Hematopoietic multipotent progenitor cell treated with erythropoietin and hydrocortisone succinate and interleukin-3 and kit ligand, for 6 days (in vitro differentiated cells): ENCODE measurements around the gene MZF1.

ENCODE experiments used
- DNase-seq: peaks from one replicate; pipeline ENCODE4 v3.0.0-alpha.2; 2015

MZF1 gene

DNA sequence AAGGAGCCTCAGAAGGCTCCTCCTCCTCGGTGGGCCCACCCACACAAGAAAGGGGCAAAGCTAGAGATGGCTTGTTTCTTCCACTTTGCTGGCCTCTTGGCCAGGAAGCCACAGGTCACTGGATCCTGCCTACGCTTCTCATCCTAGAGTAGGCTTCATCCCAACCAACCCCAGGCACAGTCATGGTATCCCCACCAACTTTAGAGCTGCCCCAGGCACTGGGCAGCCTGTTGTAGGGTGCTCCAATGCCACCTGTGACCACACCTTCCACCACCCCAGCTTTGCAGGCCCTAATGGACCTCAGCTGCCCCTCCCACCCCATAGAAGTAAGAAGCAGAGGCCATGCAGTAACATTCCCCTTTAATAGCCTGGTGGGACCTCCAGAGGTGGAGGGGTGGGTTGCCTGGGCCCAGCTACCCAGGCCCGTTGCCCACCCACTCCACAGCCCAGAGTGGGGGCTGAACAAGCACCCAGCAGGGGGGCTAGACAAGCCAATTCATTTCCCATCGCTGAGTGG lies 17.7 kb downstream of the MZF1 start:
- DNase-seq = no peak

DNA sequence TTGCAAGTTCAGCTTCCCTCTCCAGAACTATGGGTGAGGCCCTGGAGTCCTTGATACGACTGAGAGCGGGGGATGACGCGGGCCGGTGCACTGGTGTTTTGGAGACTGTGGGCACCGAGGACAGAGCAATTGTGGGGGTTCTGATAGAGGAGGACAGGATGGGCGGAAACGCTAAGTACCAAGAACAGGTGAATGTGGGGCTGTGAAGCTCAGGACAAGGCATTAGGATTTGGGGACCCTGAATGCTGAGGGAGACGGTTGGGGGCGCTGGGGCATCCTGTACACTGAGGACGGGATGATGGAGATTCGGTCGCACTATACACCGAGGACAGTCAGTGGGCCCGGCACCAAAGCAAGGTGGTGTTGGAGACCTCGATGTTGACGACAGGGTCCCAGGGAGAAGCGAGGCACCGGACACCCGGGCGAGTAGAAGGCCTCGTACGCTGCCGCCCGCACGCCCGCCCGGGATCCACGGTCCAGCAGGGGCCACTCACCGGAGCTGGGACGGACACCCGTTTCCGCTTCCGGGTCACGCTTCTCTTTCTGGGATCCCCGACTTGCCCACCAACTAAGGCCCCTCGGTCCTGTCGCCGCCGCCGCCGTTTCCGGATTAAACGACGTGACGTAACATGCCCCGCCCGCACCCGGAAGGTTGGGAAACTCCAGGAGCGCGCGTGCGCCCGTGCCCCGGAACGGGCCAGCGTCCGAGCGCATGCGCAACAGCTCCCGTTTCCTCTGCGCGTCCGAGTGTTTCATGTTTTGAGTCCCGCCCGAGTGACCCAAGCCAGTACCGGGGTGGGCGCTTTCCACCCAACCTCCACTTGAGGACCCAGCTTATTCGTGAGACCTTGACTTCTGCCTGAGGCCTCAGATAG lies 18.4 kb downstream of the MZF1 start, which contains the start of gene CHMP2A:
CHMP2A (minus strand) TSS at position 612 of the 875 bp plus-strand sequence. CDS start 893 bp downstream, outside the sequence.
- peak; percentile 98 for DNase-seq

DNA sequence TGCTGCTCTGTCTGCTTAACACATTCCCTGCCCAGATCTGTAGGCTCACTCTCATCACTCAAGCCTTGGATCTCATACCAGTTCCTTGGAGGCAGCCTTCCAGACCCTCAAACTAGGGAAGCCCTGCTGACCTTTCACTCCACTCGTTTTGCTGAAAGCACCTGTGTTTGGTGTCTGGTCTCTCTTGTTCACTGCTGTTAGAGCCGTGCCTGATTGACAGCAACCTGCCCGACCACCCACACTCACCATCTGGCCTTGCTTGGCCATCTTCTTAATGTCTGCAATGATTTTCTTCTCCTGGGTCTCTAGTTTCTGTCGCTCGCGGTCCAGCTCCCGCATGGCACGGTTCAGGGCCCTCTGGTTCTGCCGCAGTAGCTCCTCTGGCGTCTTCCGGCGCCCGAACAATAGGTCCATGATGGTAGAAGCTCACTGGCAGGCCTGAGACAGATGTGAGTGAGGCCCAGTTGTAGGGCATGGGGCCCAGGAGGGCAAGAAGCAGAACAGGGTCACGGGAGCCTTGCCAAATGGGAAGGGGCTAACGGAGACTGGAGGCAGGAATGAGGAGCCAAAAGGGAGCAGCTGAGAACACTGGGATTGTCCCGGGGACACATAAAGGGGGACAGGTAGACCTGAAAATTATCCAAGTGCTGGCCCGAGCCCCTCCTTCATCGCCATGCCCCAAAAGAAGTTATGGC lies 19.2 kb downstream of the MZF1 start:
- DNase-seq = no peak

DNA sequence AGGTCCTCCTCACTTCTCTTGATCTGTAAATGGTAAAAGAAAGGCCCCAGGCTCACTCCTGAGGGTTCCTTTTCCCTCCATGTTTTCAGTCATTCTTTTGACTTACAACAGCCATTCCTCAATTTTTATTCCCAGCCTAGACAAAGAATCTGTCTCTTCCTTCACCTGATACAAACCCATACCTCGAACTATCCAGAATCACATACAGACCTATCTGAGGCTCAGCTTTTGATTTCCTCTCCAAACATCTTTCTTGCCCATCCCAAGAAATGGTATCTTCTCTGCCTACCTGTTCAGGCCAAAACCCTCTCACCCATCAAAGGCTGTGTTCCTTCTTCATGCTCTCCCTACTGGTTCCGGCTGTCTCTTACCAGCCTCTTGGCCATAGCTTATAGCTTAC lies 20.5 kb downstream of the MZF1 start:
- no peak for DNase-seq

DNA sequence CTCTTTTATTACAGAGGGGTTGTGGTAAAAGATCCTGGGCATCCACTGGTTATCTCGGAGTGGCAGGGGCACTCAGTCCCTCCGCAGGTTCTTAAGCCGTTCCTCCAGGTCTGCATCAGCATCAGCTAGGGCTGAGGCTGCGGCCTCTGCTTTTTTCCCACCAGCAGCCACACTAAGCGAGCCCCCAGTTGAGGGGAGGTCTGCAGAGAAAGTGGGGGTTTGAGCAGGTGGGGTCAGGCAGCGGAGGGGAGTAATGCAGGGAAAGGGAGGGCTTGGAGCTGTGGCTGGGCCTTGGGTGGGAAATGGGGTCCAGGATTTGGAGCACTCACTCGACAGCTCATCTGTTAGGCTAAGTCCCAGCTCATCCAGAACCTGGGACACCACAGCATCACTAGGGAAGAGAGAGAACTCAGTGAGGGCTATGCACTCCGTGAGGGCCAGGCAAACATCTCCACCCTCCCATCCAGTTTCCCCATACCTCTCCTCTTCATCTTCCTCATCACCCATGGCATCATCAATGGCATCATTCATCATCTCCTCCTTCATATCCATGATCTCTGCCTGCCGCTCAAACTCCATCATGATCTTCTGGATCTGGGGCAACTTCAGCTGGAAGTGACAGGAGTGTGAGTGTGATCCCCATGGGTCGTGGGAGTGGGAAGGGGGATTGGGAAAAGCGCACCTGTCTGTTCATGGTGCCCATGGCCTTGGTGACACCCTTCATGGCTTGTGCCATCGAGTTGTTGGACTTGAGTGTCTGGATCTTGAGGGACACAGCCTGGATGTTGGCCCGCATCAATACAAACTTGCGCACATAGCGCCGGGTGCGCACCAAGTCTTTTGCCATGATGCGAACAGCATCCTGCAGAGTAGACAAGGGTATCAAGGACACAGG lies 21.3 kb downstream of the MZF1 start:
- no peak for DNase-seq

DNA sequence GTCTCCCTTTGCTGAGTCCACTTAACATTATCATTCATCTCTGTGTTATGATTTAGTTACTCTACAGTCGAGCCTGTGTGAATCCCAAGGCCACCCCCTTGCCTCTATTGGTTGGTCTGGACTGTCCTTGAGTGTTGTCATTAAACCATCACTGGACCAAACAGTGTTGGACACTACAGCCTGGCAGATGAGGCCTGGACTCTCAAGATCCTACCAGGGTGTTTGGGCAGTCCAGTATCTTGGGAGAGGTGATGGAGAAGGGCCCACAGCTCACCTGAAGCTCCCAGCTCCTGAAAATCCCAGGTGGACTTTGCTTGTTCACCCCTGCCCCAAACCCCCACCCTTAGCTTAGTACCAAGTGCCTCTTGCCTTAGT lies 22.0 kb downstream of the MZF1 start:
- no peak for DNase-seq

DNA sequence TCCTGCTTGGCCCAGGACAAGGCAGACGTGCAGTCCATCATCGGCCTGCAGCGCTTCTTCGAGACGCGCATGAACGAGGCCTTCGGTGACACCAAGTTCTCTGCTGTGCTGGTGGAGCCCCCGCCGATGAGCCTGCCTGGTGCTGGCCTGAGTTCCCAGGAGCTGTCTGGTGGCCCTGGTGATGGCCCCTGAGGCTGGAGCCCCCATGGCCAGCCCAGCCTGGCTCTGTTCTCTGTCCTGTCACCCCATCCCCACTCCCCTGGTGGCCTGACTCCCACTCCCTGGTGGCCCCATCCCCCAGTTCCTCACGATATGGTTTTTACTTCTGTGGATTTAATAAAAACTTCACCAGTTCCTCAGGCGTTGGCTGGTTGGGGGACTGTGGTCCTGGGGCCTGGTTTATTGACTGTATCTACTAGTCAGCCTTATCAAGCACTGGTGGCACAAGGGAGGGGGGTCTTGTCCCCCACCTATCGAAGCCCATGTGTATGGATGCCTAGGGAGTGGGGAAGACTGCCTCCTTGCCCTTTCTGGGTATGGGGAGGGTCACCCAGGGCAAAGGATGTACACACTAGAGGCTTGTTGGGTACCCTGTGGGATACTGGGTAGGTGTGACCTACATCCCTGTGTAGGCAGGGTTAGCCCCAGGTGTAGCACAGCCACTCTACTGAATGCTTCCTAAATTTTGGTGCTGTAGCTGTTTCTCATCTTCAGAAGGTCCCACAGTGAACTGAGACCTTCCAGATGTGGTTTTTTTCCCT lies 22.6 kb downstream of the MZF1 start:
- DNase-seq = no peak

DNA sequence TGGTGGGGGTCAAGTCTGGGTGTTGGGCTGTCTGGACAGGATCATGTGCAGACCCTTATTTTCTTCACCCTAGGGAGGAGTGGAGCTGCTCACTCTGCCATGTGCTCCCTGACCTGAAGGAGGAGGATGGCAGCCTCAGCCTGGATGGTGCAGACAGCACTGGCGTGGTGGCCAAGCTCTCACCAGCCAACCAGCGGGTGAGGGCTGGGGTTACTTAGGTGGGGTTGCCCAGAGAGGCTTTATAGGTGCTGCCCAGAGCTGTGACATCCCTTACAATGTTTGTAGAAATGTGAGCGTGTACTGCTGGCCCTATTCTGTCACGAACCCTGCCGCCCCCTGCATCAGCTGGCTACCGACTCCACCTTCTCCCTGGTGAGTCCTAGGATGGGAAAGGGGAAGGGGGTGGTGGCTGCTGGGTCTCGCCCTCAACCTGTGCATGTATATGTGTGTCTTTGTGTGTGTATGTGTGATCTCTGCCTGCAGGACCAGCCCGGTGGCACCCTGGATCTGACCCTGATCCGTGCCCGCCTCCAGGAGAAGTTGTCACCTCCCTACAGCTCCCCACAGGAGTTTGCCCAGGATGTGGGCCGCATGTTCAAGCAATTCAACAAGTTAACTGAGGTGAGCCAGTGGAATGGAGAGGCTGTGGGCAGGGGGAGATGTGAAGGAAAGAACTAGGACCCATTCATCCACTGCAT lies 23.3 kb downstream of the MZF1 start:
- DNase-seq = no peak

DNA sequence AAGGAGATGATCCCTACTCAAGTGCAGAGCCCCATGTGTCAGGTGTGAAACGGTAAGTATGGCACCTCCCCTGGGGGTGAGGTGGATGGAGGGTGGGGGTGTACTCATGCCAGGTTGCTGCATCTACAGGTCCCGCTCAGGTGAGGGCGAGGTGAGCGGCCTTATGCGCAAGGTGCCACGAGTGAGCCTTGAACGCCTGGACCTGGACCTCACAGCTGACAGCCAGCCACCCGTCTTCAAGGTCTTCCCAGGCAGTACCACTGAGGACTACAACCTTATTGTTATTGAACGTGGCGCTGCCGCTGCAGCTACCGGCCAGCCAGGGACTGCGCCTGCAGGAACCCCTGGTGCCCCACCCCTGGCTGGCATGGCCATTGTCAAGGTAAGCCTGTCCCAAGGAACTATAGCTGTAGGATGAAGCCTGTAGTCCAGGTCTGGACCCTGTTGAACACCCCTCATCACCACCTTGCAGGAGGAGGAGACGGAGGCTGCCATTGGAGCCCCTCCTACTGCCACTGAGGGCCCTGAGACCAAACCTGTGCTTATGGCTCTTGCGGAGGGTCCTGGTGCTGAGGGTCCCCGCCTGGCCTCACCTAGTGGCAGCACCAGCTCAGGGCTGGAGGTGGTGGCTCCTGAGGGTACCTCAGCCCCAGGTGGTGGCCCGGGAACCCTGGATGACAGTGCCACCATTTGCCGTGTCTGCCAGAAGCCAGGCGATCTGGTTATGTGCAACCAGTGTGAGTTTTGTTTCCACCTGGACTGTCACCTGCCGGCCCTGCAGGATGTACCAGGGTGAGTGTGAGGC lies 24.1 kb downstream of the MZF1 start:
- DNase-seq = no peak

DNA sequence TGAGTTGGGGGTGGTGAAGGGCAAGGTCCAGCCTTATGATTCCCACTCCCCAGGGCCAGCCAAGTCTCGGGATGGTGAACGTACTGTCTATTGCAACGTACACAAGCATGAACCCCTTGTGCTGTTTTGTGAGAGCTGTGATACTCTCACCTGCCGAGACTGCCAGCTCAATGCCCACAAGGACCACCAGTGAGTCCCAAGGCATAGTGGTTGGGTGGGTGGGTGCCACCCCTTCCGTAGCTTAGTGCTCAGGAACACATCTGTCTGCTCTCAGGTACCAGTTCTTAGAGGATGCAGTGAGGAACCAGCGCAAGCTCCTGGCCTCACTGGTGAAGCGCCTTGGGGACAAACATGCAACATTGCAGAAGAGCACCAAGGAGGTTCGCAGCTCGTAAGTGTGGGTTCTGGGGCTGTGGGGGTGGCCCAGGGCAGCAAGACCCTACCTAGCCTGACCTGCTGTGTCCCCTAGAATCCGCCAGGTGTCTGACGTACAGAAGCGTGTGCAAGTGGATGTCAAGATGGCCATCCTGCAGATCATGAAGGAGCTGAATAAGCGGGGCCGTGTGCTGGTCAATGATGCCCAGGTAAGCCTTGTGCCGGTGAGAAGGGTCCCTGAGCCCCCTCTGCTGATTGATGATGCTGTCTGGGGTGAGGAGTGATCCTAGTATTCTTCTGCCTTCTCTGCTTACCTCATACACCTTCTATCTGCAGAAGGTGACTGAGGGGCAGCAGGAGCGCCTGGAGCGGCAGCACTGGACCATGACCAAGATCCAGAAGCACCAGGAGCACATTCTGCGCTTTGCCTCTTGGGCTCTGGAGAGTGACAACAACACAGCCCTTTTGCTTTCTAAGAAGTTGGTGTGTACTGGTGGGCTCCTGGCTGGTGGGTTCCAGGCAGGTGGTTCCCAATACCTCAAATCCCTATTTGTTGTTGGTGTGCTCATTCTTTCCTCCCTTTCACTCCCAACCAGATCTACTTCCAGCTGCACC lies 25.5 kb downstream of the MZF1 start:
- DNase-seq = peak; percentile 0

DNA sequence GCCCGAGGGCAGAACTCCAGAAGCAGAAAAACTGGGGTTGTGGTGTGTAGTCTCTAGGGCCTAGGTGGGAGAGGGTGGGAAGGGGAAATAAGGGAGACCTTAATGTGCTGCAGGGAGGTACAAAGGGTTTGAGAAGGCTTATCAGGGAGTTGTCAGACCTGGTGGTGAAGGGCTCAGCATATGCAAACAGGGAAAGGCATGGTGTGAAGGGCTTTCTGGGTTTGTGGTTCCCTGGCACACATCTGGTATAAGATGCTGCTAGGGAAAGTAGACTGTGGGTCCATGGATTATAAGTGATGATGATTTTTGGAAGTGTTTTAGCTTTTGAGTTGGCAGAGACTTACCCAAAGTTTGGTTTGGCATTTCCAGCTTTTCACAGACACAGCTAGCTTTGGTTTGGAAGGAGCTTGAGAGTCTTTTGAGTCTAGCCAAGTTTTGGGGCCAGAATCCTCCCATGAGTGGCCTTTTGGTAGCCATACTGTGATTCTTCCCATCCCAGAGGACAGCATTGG lies 27.1 kb downstream of the MZF1 start:
- peak; percentile 69 for DNase-seq

DNA sequence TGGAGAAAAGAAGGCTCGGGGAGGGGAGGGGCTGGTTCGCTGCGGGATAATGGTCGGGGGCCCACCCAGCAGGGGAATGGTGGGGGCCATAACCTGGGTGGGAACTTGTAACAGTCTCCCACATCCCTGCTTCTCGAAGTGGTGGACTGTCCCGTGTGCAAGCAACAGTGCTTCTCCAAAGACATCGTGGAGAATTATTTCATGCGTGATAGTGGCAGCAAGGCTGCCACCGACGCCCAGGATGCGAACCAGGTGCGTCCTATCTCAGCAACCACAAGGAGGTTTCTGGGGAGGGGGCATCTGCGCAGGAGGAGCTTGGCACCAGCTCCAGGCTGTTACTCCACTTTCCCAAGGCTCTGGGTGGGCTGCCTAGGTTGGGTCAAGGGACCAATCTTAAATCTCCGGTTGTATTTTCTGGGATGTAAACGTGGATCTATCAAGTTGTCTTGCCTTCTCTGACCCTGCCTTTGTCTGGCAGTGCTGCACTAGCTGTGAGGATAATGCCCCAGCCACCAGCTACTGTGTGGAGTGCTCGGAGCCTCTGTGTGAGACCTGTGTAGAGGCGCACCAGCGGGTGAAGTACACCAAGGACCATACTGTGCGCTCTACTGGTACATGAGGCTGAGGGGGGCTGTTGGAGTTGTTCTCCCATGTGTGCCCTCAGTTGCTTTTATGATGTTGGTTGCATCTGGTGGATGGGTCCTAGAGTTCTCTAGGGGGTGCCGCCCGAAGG lies 27.7 kb downstream of the MZF1 start:
- peak; percentile 39 for DNase-seq

DNA sequence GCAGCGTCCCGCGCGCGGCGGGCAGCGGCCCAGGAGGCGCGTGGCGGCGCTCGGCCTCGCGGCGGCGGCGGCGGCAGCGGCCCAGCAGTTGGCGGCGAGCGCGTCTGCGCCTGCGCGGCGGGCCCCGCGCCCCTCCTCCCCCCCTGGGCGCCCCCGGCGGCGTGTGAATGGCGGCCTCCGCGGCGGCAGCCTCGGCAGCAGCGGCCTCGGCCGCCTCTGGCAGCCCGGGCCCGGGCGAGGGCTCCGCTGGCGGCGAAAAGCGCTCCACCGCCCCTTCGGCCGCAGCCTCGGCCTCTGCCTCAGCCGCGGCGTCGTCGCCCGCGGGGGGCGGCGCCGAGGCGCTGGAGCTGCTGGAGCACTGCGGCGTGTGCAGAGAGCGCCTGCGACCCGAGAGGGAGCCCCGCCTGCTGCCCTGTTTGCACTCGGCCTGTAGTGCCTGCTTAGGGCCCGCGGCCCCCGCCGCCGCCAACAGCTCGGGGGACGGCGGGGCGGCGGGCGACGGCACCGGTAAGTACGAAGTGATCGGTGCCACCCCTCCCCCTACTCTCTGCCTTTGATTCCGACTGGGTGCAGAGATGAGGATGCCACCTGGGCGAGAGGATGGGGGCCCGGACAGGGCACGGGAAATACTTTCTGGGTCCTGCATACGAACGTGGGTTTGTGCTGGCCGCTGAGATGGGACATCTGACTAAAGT lies 28.4 kb downstream of the MZF1 start:
- peak; percentile 61 for DNase-seq

DNA sequence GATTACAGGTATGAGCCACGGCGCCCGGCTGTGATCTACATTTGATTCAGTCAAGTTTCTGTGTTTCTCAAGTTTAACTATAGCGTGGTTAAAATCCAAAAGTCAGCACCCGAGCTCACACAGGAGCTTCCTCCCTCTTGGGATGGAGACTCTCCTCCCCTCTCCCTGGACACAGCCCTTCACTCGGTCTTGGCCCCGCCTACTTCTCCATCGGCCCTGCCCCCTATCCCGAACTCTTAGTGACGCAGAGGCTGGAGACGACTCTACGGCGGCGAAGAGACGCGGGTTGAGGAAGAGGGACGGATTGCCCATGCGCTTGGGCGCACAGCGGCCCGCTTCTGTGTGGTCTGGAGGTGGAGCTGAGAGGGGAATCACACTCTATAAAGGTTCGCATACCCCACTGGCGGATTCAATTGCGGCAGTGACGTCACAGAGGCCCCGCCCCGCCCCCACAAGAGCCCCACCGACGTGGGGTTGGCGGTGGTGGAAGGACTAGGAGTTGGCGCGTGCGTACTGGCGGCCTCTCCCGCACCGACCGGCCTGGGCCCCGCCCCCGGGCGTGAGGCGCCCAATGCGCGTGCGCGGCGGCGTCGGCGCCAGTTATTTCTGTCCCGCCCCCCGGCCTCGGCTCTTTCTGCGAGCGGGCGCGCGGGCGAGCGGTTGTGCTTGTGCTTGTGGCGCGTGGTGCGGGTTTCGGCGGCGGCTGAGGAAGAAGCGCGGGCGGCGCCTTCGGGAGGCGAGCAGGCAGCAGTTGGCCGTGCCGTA lies 29.1 kb downstream of the MZF1 start, which contains the start of gene TRIM28:
TRIM28 (plus strand) TSS at position 239 of the 765 bp plus-strand sequence. CDS start 694 bp downstream, outside the sequence.
- peak; percentile 99 for DNase-seq

DNA sequence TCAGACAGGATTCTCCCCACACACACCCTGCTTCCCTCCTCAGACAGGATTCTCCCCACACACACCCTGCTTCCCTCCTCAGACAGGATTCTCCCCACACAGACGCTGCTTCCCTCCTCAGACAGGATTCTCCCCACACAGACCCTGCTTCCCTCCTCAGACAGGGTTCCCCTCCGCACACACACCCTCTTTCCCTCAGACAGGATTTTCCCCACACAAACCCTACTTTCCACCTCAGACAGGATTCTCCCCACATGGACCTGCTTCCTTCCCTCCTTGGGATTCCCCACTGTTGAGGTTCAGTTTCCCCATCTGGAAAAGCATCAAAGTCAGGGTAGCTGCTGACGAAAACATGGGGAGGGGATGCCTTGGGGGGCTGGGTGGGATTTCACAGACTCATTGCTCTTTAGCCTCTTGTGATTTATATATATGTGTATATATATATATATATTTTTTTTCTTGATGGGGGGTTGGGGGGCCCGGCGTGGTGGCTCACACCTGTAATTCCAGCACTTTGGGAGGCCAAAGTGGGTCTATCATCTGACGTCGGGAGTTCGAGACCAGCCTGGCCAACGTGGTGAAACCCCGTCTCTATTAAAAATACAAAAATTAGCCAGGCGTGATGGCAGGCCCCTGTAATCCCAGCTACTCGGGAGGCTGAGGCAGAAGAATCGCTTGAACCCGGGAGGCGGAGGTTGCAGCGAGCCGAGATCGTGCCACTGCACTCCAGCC lies 30.3 kb downstream of the MZF1 start:
- DNase-seq = peak; percentile 1

DNA sequence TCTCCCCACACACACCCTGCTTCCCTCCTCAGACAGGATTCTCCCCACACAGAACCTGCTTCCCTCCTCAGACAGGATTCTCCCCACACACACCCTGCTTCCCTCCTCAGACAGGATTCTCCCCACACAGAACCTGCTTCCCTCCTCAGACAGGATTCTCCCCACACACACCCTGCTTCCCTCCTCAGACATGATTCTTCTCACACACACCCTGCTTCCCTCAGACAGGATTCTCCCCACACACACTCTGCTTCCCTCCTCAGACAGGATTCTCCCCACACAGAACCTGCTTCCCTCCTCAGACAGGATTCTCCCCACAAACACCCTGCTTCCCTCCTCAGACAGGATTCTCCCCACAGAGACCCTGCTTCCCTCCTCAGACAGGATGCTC lies 34.0 kb downstream of the MZF1 start:
- DNase-seq = peak; percentile 0
